NOMO-1 (cell line): ENCODE measurements around the gene GRM8.
"Not testable (repeated sequence)": the region's sequence is repeated elsewhere in the genome, so short reads cannot be mapped to it uniquely, and the experiment has no call there.

Experiments used
- DNase-seq, 2 experiments: peaks; one replicate each; lab custom pipeline; 2025; ENCODE audit not compliant: unreplicated experiment in 2 of 2; lab: John Stamatoyannopoulos, UW

Gene GRM8

GRCh38 chr7:126937171-126937570 lies 315.6 kb downstream of the GRM8 start:
- no peak for DNase-seq

DNA sequence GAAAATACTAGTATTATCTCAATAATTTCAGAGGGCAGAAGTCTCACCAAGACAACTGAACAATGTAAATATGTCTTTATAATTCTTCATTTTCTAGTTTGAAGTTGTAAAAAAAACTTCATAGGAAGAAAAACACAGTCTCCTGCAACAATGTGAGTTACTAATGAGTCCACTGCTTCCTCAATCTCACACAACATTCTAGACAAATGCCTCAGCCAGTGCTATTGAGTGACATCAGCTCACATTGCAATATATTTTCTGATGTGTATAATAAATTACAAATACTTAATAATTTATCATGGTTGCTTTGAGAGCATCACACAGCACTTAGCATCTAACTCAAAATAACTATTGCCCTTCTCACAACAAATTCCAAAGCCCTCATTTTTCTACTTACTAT lies 321.2 kb downstream of the GRM8 start:
- no peak for DNase-seq

- DNase-seq, result no peak
Observed at GRCh38 chr7:126930166-126930565, 322.6 kb downstream of the GRM8 start.

DNA sequence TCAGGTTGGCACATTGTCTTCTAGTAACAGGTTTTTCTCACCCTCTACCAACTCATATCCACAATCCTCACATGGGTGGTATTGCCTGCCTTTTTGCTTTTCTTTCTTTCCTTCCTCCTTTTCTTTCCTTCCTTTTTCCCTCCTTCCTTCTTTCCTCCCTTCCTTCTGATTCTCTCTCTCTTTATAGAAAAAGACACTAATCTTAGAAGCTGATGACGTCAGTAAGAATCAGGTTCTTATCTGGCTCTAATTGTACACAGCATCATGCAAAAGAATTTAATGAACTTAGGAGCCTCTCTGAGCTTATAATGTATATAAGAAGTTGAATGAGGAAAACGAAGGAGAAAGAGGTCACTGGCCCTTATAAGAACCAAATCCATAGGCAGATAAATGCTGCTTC lies 328.3 kb downstream of the GRM8 start:
- DNase-seq, result no peak

DNA sequence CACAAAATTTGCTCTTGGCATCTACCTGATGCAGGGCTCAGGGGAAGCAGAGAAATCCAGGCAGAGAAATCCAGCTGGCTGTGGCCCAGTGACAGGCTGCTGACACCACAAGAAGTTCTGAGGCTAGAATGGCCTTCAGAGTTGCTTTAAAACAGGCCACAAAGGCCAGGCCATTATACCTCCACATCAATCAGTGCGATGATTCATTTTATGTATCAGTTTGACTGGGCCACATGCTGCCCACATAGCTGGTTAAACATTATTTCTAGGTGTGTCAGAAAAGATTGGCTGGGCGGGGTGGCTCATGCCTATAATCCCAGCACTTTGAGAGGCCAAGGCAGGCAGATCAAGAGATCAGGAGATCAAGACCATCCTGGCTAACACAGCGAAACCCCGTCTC lies 341.1 kb downstream of the GRM8 start:
- not testable (repeated sequence) for DNase-seq

- not testable (repeated sequence) for DNase-seq
Observed at GRCh38 chr7:126908564-126908963, 344.2 kb downstream of the GRM8 start.

- DNase-seq, result not testable (repeated sequence)
Observed at GRCh38 chr7:126907657-126908056, 345.1 kb downstream of the GRM8 start.

DNA sequence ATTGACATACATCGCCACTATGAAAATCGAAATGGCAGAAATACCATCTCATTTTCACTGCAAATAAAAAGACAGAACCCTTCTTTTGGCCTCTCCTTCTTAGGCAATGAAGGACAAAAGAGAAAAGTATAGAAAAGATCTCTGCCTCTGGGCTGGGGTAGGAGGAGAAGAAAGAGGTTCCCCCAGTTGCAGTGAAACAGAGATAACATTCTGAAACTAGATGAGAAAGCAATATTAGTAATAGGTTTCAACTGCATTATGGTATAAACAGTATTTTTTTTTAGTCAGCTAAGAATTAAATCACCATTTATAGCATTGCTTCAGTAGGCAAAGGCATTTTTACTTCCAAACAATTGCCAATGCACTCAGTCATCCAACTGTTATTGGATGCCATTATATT lies 347.5 kb downstream of the GRM8 start:
- not testable (repeated sequence) for DNase-seq

DNA sequence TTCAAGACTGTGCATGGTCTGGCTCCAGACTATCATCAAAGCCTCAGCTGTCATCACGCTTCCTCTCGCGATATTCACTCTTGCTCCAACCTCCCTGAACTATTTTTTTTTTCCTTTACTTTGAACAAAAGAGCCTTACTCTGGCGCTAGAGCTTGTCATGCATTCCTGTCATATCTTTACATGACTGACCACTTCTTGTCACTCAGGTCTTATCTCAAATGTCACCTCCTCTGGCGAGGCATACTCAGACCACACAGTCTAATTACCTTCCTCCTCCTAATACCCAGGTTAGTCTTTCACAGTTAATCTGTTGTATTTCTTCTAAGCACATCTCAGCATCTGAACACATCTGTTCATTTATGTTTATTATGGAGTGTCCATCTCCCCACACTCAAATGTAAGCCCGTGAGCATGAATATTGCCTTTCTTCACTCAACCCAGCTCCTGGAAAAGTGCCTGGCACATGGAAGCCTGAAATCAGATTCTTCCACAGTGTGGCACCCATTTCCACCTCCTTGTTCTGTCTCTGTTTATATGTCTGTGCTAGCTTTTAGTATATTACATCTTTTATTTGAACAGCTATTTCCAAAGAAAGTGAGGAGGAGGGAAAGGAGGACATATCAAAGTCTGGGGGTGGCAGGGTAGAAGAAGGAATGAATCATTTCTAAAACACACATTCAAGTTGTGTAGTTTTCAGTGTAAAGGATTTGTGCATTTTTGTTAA lies 351.5 kb downstream of the GRM8 start:
- DNase-seq, result not testable (repeated sequence)

- not testable (repeated sequence) for DNase-seq
Observed at GRCh38 chr7:126887980-126888379, 364.8 kb downstream of the GRM8 start.

GRCh38 chr7:126887560-126887959 lies 365.2 kb downstream of the GRM8 start:
- not testable (repeated sequence) for DNase-seq

DNA sequence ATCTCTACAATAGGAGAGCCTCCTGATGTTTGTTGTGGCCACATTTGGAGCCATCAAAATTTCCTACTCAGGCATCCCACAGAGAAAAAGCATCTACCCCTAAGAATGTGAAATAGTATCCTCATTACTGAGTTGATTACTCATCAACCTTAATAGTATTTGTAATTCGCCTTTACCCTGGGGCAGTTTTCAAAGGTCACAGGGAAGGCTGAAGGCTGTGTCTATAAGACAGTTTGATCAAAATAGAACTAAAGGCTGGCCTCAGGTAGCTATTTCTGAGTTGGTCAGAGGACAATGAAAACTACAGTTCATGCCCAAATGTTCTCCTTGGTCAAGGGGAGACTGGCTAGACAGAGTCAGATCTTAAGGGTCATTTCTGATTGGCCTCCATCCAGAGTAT lies 370.0 kb downstream of the GRM8 start:
- DNase-seq, result not testable (repeated sequence)

GRCh38 chr7:126881908-126882307 lies 370.8 kb downstream of the GRM8 start:
- DNase-seq, result not testable (repeated sequence)

DNA sequence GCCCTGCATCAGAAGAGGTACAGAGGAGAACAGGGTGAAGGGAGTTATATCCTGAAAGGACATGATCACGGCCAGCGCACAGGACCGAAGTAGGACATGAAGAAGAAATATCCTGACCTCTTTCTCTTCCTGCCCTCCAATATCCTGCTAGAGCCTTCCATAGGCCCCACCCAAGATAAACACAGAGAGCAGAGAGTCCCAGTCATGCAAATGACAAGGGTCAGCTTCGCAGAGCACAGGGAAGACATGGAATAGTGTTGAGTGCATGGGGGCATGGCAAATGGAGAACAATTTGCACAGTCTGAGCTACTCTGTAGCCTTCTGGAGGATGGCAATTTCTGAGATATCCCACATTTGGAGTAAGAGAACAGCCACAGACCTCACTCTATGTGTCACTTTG lies 371.4 kb downstream of the GRM8 start:
- no peak for DNase-seq

DNA sequence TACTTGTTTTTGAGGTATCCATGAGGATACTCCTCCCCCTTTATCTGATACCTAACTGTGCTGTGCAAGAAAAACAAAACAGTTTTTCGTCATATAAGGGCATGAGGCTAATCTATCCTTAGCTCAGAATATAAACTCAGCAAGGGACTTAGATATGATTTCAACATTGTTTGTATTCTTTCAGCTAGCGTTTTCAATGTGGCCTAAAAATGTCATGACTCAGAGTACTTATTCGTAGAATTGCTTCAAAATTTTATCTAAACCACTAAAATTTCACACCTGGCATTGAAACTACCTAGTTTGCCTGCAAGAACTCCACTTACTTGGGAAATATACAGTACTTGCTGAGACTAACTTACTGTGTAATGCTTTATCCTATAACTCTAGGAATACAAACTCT lies 376.2 kb downstream of the GRM8 start:
- not testable (repeated sequence) for DNase-seq

DNA sequence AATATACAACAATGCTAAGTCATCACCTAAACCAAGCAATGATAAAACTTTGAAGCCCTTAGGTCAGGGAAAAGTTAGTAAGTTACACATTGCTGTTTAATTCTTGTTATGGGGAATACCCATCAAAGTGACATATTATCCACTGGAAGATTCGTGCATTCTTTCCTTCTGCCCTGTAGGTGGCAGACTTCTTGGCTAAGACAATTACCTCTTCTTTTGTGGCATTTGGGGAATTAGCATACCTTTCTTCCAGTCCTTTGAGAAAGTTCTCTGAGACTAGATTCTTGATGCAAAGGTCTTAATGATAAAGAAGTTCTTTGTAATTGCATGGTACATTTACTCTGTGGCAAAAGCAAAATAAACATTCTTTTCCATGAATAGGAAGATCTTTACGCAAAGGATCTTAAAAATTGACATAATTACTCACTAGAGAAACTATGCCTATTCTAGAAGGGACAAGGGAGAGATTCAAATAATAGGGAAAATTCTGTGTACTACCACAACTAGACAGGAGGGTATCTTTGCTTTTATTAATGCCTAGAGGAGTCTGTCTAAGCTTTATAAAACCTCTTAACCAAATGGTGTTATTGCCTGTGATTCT lies 395.9 kb downstream of the GRM8 start:
- DNase-seq, result no peak

DNA sequence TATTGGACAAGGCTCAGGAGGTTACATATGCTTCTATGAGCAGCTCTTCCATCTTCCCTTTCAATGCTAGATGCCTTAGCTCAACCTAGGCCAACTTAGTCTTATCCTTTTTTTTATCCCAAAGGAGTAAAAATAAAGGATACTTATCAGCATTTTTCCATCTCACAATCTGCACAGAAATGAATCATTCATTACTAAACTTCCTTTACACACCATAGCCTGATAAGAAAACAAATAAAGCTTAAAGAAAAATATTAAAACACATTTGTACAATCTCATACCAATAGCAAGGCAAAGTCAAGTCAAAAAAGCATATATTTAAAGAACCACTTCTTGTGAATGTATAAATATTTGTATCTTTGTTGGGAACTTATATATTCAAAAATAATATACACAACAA lies 407.4 kb downstream of the GRM8 start:
- DNase-seq, result no peak

- no peak for DNase-seq
Observed at GRCh38 chr7:126843883-126844282, 408.9 kb downstream of the GRM8 start.

GRCh38 chr7:126843336-126843735 lies 409.4 kb downstream of the GRM8 start:
- DNase-seq, result no peak

GRCh38 chr7:126842451-126842850 lies 410.3 kb downstream of the GRM8 start:
- no peak for DNase-seq

DNA sequence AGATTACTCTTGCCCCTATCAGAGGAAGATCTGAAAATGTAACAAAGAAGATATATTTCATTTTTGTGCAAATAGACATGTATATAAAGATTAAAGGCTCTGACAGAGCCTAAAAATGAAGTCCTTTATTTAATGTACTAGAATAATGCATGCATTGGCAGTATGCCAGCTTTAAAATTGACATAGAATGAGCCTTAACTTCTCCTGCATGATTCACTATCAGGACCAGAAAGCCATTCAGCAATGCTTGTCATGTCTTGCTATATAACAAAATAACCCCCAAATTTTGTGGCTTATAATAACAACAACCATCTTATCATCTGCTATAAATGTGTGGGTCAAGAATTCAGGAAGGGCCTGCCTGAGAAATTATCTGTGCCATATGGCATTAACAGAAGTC lies 411.9 kb downstream of the GRM8 start:
- no peak for DNase-seq

- DNase-seq, result no peak
Observed at GRCh38 chr7:126839624-126840023, 413.1 kb downstream of the GRM8 start.

- no peak for DNase-seq
Observed at GRCh38 chr7:126838194-126838593, 414.5 kb downstream of the GRM8 start.
